DOHH2 (cell line): ENCODE measurements around the gene ARHGAP40.

ENCODE experiments used
- H3F3A ChIP-seq: fragments of 200-600 bp; sonication (generic), shearing (Covaris generic); 2 replicates; pipeline ENCODE4 v1.6.0; 2016; ENCODE audit warnings: antibody characterized with exemption, mild to moderate bottlenecking; ENCODE audit not compliant: control insufficient read depth, insufficient read depth
- H3K27ac ChIP-seq: fragments of 200-600 bp; sonication (generic); 2 replicates; pipeline ENCODE4 v1.5.1; 2014; ENCODE audit warnings: low read depth, mild to moderate bottlenecking, low read length, moderate library complexity
- H3K27me3 ChIP-seq: fragments of 200-600 bp; sonication (generic); 2 replicates; pipeline ENCODE4 v1.6.1; 2014; ENCODE audit warnings: mild to moderate bottlenecking, low read length, mixed read lengths; ENCODE audit not compliant: control insufficient read depth
- H3K36me3 ChIP-seq: fragments of 200-600 bp; sonication (generic); 2 replicates; pipeline ENCODE4 v1.6.1; 2014; ENCODE audit warnings: mild to moderate bottlenecking, low read length, moderate library complexity, mixed read lengths; ENCODE audit not compliant: control insufficient read depth
- H3K4me1 ChIP-seq: fragments of 200-600 bp; sonication (generic); 2 replicates; pipeline ENCODE4 v1.6.1; 2014; ENCODE audit warnings: mild to moderate bottlenecking, low read length, mixed read lengths; ENCODE audit not compliant: control insufficient read depth
- H3K4me2 ChIP-seq: fragments of 200-600 bp; sonication (generic); 2 replicates; pipeline ENCODE4 v1.6.0; 2014; ENCODE audit warnings: mild to moderate bottlenecking, low read length, moderate library complexity
- H3K4me3 ChIP-seq: fragments of 200-600 bp; sonication (generic); 2 replicates; pipeline ENCODE4 v1.5.1; 2014; ENCODE audit warnings: mild to moderate bottlenecking, low read length, mixed read lengths
- H3K79me2 ChIP-seq: fragments of 200-600 bp; sonication (generic); 2 replicates; pipeline ENCODE4 v1.6.1; 2014; ENCODE audit warnings: mild to moderate bottlenecking, low read length, mixed read lengths; ENCODE audit not compliant: control insufficient read depth
- H3K9me2 ChIP-seq: fragments of 200-600 bp; sonication (generic); replicated peaks from 2 replicates; pipeline ENCODE4 v1.6.1; 2014; ENCODE audit warnings: mild to moderate bottlenecking, low read length, mixed read lengths; ENCODE audit not compliant: control insufficient read depth
- H3K9me3 ChIP-seq: fragments of 200-600 bp; sonication (generic); 2 replicates; pipeline ENCODE4 v1.6.1; 2014; ENCODE audit warnings: antibody characterized with exemption, low read length, mixed read lengths; ENCODE audit not compliant: control insufficient read depth, insufficient read depth
- H4K20me1 ChIP-seq: fragments of 200-600 bp; sonication (generic); 2 replicates; pipeline ENCODE4 v1.6.0; 2014; ENCODE audit warnings: low read depth, mild to moderate bottlenecking, antibody characterized with exemption, low read length, moderate library complexity; ENCODE audit not compliant: control insufficient read depth, insufficient read depth
- EZH2phosphoT487 ChIP-seq: fragments of 200-600 bp; sonication (generic); IDR thresholded peaks from 2 replicates; pipeline ENCODE4 v1.6.1; 2017; ENCODE audit warnings: borderline replicate concordance, mild to moderate bottlenecking, antibody characterized with exemption, low read length, moderate library complexity, mixed read lengths
- TF ChIP-seq, protein P1 (sequence below): fragments of 200-600 bp; sonication (generic); IDR thresholded peaks from one replicate; pipeline ENCODE4 v1.5.1; 2014; ENCODE audit warnings: antibody characterized with exemption, mild to moderate bottlenecking, low read depth, low read length; ENCODE audit not compliant: poor library complexity, severe bottlenecking

ARHGAP40 gene

GRCh38 chr20:38669688-38670087 lies 68.1 kb downstream of the ARHGAP40 start:
- H3K36me3 ChIP-seq = no peaks in the 10 kb centered on the region
- H3K9me3 ChIP-seq = no peaks in the 10 kb centered on the region
- peaks cover 7% of the 10 kb centered on the region for H3K4me1 ChIP-seq
- TF ChIP-seq EZH2phosphoT487 = no peak
- TF ChIP-seq, protein P1, sequence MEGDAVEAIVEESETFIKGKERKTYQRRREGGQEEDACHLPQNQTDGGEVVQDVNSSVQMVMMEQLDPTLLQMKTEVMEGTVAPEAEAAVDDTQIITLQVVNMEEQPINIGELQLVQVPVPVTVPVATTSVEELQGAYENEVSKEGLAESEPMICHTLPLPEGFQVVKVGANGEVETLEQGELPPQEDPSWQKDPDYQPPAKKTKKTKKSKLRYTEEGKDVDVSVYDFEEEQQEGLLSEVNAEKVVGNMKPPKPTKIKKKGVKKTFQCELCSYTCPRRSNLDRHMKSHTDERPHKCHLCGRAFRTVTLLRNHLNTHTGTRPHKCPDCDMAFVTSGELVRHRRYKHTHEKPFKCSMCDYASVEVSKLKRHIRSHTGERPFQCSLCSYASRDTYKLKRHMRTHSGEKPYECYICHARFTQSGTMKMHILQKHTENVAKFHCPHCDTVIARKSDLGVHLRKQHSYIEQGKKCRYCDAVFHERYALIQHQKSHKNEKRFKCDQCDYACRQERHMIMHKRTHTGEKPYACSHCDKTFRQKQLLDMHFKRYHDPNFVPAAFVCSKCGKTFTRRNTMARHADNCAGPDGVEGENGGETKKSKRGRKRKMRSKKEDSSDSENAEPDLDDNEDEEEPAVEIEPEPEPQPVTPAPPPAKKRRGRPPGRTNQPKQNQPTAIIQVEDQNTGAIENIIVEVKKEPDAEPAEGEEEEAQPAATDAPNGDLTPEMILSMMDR = no peak
- H3K4me3 ChIP-seq = no peak overlapping the region
- no peak overlapping the region for H3K4me2 ChIP-seq
- H3K79me2 ChIP-seq = no peaks in the 10 kb centered on the region
- H3K27ac ChIP-seq = no peak overlapping the region
- H4K20me1 ChIP-seq = no peaks in the 10 kb centered on the region
- H3K9me2 ChIP-seq = no peaks in the 10 kb centered on the region
- peaks cover 35% of the 10 kb centered on the region for H3K27me3 ChIP-seq
- H3F3A ChIP-seq = no peaks in the 10 kb centered on the region

DNA sequence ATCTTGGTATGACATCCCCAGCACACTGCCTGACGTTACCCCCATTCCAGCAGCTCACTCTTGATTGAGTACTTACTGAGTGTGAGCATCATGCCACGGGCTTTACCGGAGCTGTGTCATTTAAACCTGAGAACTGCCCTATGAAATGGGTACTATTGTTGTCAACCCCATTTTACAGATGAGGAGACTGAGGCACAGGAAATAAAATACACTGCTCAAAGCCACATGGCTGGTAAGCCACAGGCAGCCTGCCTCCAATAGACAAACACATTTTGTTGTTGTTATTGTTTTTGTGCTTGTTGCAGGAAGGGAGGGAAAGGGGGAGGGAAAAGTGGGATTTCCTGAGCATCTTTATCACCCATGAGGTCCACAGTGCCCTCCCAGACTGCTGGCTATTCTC lies 69.2 kb downstream of the ARHGAP40 start:
- no peaks in the 10 kb centered on the region for H3K36me3 ChIP-seq
- no peak overlapping the region for H3K4me2 ChIP-seq
- H3K4me1 ChIP-seq = peaks cover 7% of the 10 kb centered on the region
- H4K20me1 ChIP-seq = no peaks in the 10 kb centered on the region
- no peaks in the 10 kb centered on the region for H3F3A ChIP-seq
- H3K9me3 ChIP-seq = no peaks in the 10 kb centered on the region
- peaks cover 26% of the 10 kb centered on the region for H3K27me3 ChIP-seq
- TF ChIP-seq, protein P1 = no peak
- no peak for TF ChIP-seq EZH2phosphoT487
- no peaks in the 10 kb centered on the region for H3K79me2 ChIP-seq
- no peak overlapping the region for H3K27ac ChIP-seq
- H3K4me3 ChIP-seq = no peak overlapping the region
- H3K9me2 ChIP-seq = no peaks in the 10 kb centered on the region

GRCh38 chr20:38671186-38671585 lies 69.6 kb downstream of the ARHGAP40 start:
- Histone ChIP-seq H3K9me3 (no peaks in the 10 kb centered on the region), H3K4me2 (no peak overlapping the region), H4K20me1 (no peaks in the 10 kb centered on the region), H3K4me3 (no peak overlapping the region), H3K79me2 (no peaks in the 10 kb centered on the region), H3K27me3 (peaks cover 22% of the 10 kb centered on the region), H3K36me3 (no peaks in the 10 kb centered on the region), H3F3A (no peaks in the 10 kb centered on the region), H3K9me2 (no peaks in the 10 kb centered on the region), H3K4me1 (peaks cover 7% of the 10 kb centered on the region), H3K27ac (no peak overlapping the region)
- TF ChIP-seq EZH2phosphoT487 = no peak
- TF ChIP-seq, protein P1 = no peak
